GM18502 (cell line): ENCODE results near the gene TMEM175.

Source experiments
- ATAC-seq: cut with Tn5 transposase; IDR thresholded peaks from one replicate; pipeline ENCODE4 v1.9.1; 2021; ENCODE audit warnings: mild to moderate bottlenecking; ENCODE audit not compliant: unreplicated experiment, poor library complexity

Gene TMEM175

GRCh38 chr4:957231-957580 lies 24.9 kb downstream of the TMEM175 start:
- no peak for ATAC-seq

- ATAC-seq = no peak
Observed at GRCh38 chr4:957581-958313, 25.5 kb downstream of the TMEM175 start.

- ATAC-seq = no peak
Observed at GRCh38 chr4:958314-958665, 26.0 kb downstream of the TMEM175 start.

GRCh38 chr4:958696-959337 lies 26.6 kb downstream of the TMEM175 start:
- ATAC-seq = no peak

- no peak for ATAC-seq
Observed at GRCh38 chr4:959338-960139, 27.3 kb downstream of the TMEM175 start.

- ATAC-seq = no peak
Observed at GRCh38 chr4:960140-960635, 27.9 kb downstream of the TMEM175 start.

GRCh38 chr4:960636-961350 lies 28.5 kb downstream of the TMEM175 start:
- ATAC-seq = no peak

- ATAC-seq = no peak
Observed at GRCh38 chr4:961351-962230, 29.3 kb downstream of the TMEM175 start.

GRCh38 chr4:962231-963208 lies 30.3 kb downstream of the TMEM175 start:
- ATAC-seq = no peak

GRCh38 chr4:963276-964225 lies 31.3 kb downstream of the TMEM175 start:
- no peak for ATAC-seq

- no peak for ATAC-seq
Observed at GRCh38 chr4:964346-965025, 32.2 kb downstream of the TMEM175 start.

GRCh38 chr4:965048-965765 lies 32.9 kb downstream of the TMEM175 start:
- ATAC-seq = no peak

- ATAC-seq = no peak
Observed at GRCh38 chr4:965766-966134, 33.5 kb downstream of the TMEM175 start.

- no peak for ATAC-seq
Observed at GRCh38 chr4:966266-967112, 34.2 kb downstream of the TMEM175 start.
